Mesothelial cell of epicardium (in vitro differentiated cells): Measurements from ENCODE around the gene ADGRG2. TPM values are rescaled to one million over a fixed set of nuclear protein-coding genes. Genes with fewer than 3 reads are reported as not detected.

Experiments used
- DNase-seq, 2 experiments: peaks; one replicate each; pipeline ENCODE4 v3.0.0; 2021; ENCODE audit warnings: low spot score in 2 of 2; ENCODE audit not compliant: unreplicated experiment in 2 of 2
- H3K27ac Mint-ChIP-seq: 2 replicates; pipeline ENCODE4 v1.8.0; 2021; ENCODE audit warnings: mixed read lengths
- H3K27me3 Mint-ChIP-seq: 2 replicates; pipeline ENCODE4 v1.8.0; 2021; ENCODE audit warnings: low read depth, mixed read lengths
- H3K36me3 Mint-ChIP-seq: 2 replicates; pipeline ENCODE4 v1.8.0; 2021; ENCODE audit warnings: mixed read lengths
- H3K4me1 Mint-ChIP-seq: 2 replicates; pipeline ENCODE4 v1.8.0; 2021; ENCODE audit warnings: mixed read lengths
- H3K4me3 Mint-ChIP-seq: 2 replicates; pipeline ENCODE4 v1.8.0; 2021; ENCODE audit warnings: mild to moderate bottlenecking, moderate library complexity, mixed read lengths
- H3K9me3 Mint-ChIP-seq: 2 replicates; pipeline ENCODE4 v1.8.0; 2021; ENCODE audit warnings: mixed read lengths
- CTCF ChIP-seq: fragments of 200-600 bp; sonication (generic); IDR thresholded peaks from one replicate; pipeline ENCODE4 v1.5.0; 2021; ENCODE audit warnings: antibody characterized with exemption; ENCODE audit not compliant: unreplicated experiment
- total RNA-seq: library from RNA; stranded (reverse); gene quantifications from 3 replicates; pipeline ENCODE4 v1.2.1, GENCODE V29; 2021

ADGRG2 gene
- total RNA-seq, 1 donor from 2014 or later, result 0.98 TPM

GRCh38 chrX:18946611-18947010 lies 175.7 kb downstream of the ADGRG2 start:
- Mint-ChIP-seq H3K4me1 (peaks cover 21% of the 10 kb centered on the region), H3K27ac (no peak overlapping the region), H3K36me3 (peaks cover 43% of the 10 kb centered on the region), H3K4me3 (no peak overlapping the region), H3K9me3 (peaks cover 30% of the 10 kb centered on the region), H3K27me3 (no peaks in the 10 kb centered on the region)
- TF ChIP-seq CTCF, result no peak
- DNase-seq, result no peak

GRCh38 chrX:18946157-18946556 lies 176.1 kb downstream of the ADGRG2 start:
- peaks cover 30% of the 10 kb centered on the region for H3K9me3 Mint-ChIP-seq
- H3K27ac Mint-ChIP-seq, result no peak overlapping the region
- peaks cover 43% of the 10 kb centered on the region for H3K36me3 Mint-ChIP-seq
- no peak overlapping the region for H3K4me3 Mint-ChIP-seq
- no peak for DNase-seq
- no peaks in the 10 kb centered on the region for H3K27me3 Mint-ChIP-seq
- H3K4me1 Mint-ChIP-seq, result peaks cover 23% of the 10 kb centered on the region
- no peak for TF ChIP-seq CTCF

GRCh38 chrX:18945483-18945882 lies 176.8 kb downstream of the ADGRG2 start:
- no peak overlapping the region for H3K27ac Mint-ChIP-seq
- peaks cover 23% of the 10 kb centered on the region for H3K4me1 Mint-ChIP-seq

GRCh38 chrX:18944482-18944881 lies 177.8 kb downstream of the ADGRG2 start:
- Mint-ChIP-seq H3K4me3 (no peak overlapping the region), H3K27ac (peak overlapping the region; percentile 57), H3K4me1 (peaks cover 28% of the 10 kb centered on the region), H3K27me3 (no peaks in the 10 kb centered on the region), H3K9me3 (peaks cover 29% of the 10 kb centered on the region), H3K36me3 (peaks cover 39% of the 10 kb centered on the region)
- no peak for TF ChIP-seq CTCF
- DNase-seq, result no peak

More at GRCh38 chrX:18945483-18945882, 176.8 kb downstream of the ADGRG2 start:
- DNase-seq, result no peak
- Mint-ChIP-seq H3K27me3 (no peaks in the 10 kb centered on the region), H3K9me3 (peaks cover 29% of the 10 kb centered on the region), H3K4me3 (no peak overlapping the region), H3K36me3 (peaks cover 45% of the 10 kb centered on the region)
- TF ChIP-seq CTCF, result no peak

GRCh38 chrX:18941896-18942295 lies 180.4 kb downstream of the ADGRG2 start:
- Mint-ChIP-seq H3K36me3 (peaks cover 35% of the 10 kb centered on the region), H3K27me3 (no peaks in the 10 kb centered on the region), H3K27ac (no peak overlapping the region), H3K4me3 (no peak overlapping the region), H3K9me3 (peaks cover 27% of the 10 kb centered on the region), H3K4me1 (peaks cover 35% of the 10 kb centered on the region)
- DNase-seq, result no peak
- no peak for TF ChIP-seq CTCF

Other genes with a start within 250 kb of the ADGRG2 start
- gene PHKA2, start 138.4 kb downstream of the ADGRG2 start, total RNA-seq, result 68.1 to 72.2 TPM (median 68.3 TPM) in 3 replicates
- 149 to 156 TPM (median 155 TPM) in 3 replicates for gene PDHA1, start 221.5 kb upstream of the ADGRG2 start, total RNA-seq